ENCODE measurements around the gene SH2D7. TPM values are rescaled to one million over a fixed set of nuclear protein-coding genes. Genes with fewer than 3 reads are reported as not detected.

SH2D7 gene
- total RNA-seq, 1 experiment from 2014 or later, result not detected

- no peak for DNase-seq (ENCODE audit: low spot score)
Observed at GRCh38 chr15:78100886-78101285, 8.5 kb downstream of the SH2D7 start.

DNA sequence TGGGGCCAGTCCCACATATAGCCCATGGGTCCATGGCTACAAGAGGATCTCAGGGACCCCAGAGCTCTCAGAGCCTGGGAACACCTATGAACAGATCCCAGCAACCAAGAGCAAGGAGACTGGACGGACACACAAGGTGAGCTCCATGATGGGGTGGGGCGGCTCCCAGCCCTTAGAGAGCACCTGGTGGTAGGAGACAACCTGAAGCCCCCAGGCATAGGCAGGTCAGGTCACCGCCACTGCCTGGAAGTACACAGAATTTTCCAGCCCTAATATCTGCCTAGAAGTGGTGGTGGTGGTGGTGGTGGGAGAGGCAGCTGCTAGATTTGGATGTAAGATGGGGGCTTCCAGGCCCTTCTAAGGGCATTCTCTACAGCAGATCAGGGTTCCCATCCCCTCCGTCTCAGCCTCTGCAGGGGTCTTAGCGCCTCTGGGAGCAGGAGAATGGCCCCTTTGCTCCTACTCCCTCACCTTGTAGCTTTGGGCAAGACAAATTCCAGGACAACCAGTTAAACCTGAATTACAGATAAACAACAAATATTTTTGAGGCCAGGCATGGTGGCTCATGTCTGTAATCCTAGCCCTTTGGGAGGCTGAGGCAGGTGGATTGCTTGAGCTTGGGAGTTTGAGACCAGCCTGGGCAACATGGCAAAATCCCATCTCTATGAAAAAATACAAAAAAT, 9.2 kb downstream of the SH2D7 start:
- no peak for DNase-seq (ENCODE audit: low spot score)
- in situ Hi-C loops (cut with HindIII; ENCODE audit: low sequenced_read_pairs), result no loop called here

More at GRCh38 chr15:78100886-78101285, 8.5 kb downstream of the SH2D7 start:
- in situ Hi-C loops (cut with HindIII; ENCODE audit: low sequenced_read_pairs), result no loop called here

DNA sequence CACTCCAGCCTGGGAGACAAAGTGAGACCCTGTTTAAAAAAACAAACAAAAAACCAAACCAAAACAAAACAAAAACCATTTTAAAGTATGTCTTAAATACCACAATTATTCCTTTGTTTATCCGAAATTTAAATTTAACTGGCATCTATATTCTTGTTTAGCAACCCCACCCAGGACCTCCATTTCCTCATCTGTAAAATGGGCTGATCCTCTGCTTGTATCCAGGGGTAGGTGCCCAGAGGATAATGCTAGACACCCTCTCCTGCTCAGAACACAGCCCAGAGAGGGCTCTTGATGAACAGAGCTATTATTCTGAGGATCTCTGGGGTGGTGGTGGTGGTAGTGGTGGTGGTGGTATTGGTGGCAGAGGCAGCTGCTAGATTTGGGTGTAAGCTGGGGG, 9.8 kb downstream of the SH2D7 start:
- in situ Hi-C loops (cut with HindIII; ENCODE audit: low sequenced_read_pairs), result no loop called here
- no peak for DNase-seq (ENCODE audit: low spot score)

DNA sequence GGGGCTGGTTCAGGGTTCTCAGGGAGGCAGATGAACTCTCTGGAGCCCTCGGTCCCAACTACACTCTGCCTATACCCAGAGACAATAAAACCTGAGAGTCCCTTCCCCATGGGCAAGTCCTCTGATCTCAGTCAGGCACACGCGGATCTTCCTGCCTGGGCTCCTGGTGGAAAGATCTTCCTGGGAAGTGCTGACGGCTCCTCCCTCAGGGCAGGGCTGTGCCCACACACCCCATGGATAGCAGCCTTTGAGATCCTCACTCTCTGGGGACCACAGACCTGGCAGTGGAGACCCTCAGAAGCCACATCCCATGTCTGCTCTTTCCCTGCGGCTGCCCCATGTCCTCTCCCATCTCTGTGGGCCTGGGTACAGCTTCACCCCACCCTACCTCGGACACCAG, 10.4 kb downstream of the SH2D7 start:
- in situ Hi-C loops (cut with HindIII; ENCODE audit: low sequenced_read_pairs), result no loop called here
- no peak for DNase-seq (ENCODE audit: low spot score)

DNA sequence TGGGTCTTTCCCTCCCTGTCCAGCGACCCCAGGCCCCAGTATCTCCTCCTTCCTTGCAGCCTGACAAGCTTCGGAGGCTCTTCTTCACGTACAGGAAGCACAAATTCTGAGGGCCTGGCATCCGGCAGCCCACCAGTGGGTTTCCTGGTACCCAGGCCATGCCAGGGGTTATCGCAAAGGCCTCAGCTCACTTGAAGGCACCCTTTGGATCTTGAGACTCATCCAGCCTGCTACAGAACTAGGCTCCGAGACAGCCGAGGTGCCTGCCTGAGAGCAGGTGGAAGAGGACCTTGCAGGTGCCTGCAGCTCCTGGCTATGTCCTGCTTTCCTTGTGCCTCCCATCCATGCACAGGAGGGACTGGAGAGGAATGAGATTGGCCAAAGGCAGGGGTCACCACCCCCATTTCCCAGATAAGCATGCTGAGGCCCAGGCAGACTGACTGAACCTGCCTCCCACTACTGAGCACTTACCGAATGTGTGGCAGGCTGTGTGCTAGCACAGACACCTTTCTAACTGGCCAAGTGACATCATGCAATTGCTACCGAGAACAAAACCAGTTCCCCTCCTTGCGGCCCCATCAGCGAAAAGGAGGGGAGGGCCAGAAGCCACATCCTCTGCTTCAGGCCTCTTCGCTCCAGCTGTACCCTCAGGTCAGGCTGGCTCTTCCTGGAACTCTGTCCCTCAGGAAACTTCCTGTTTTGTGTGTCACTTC, 11.2 kb downstream of the SH2D7 start:
- in situ Hi-C loops (cut with HindIII; ENCODE audit: low sequenced_read_pairs), result no loop called here
- DNase-seq (ENCODE audit: low spot score), result no peak

DNA sequence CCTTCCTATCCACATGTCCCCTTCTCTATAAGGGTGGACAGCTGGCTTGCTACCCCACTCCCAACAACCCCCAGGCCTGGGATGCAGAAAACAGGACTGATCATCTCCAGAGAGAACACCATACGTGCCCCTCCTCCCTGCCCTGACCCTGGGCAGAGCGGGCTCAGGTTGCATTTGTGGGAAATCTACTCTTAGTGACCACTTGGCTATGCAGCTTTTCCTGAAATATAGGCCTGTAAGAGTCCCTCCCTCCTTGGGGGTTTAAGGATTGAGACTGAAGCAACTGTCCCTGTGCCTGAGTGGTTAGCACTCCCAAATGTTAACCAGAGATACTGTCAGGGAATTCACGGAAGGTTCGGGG, 11.7 kb downstream of the SH2D7 start:
- DNase-seq (ENCODE audit: low spot score), result no peak
- in situ Hi-C loops (cut with HindIII; ENCODE audit: low sequenced_read_pairs), result no loop called here

DNA sequence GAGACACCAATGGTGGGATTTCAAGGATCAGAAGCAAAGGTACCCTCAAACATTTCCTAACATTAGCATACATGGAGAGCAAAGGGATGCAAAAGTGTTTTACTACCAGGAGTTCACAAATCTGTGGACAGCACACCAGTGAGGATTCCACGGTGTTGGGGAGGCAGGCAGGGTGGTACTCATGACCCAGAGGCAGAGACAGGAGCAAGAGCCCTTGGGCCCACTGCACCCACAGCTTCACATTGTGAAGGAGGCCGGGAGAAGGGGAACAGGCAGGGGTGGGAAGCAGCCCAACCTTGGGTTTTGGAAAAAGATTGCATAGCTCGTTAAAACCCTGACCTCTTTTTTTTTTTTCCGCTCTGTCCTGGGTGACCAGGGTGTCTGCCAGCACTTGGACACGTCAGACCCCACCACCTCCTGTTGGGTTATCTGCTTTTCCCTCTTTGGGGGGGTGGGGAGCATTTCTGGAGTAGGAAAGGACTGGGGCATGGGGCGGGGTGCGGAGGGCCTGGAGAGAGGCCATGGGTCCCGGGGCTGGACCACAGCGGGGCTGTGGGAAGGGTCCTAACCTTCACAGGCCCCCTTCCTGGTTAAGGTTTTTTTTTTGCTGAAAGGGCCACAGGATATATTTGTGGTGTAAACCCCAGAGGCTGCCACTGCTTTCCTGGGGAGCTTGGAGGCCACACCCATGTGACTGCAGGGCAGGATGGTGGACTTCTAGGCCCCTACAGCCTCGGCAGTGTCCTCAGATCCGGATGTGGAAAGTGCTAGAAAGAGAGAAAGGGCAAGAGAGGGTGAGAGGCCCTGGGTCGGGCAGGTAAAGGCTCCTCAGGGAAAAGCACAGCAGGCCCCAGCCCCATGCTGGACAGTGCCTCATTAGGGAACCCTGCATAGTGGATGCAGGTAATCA, 12.5 kb downstream of the SH2D7 start:
- in situ Hi-C loops (cut with HindIII; ENCODE audit: low sequenced_read_pairs), result no loop called here
- no peak for DNase-seq (ENCODE audit: low spot score)

DNA sequence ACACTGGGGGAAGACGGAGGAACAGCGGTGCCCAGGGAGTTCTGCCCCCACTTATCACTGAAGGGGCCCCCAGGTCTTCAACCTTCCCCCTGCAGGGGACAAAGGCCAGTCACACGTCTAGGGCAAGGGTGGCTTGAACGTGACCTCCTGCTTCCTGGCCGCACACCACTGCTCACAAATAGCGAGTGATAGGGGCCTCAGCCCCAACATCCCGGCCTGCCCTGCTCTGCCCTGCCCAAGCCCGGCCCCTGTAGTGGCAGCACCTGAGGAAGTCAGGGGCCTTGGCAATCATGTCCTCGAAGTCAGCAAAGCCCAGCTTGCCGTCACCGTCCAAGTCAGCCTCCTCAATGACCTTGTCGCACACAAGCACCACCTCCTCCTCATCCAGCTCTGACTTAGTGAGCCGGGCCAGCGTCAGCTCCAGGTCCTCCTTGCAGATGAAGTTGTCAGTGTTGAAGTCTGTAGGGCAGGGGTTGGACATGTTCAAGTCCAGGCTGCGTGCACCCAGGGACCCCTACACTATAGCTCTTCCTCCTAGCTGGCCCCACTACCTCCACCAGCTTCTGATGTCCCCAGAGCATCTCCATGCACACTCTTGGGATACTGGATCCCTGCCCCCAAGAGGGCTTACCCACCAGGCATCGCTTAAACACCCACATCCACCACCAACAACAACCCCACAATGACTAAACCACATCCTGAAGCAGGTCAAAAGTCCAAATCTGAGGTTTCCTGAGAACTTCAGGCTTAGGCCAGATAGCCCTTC, 13.3 kb downstream of the SH2D7 start:
- in situ Hi-C loops (cut with HindIII; ENCODE audit: low sequenced_read_pairs), result no loop called here
- DNase-seq (ENCODE audit: low spot score), result no peak

DNA sequence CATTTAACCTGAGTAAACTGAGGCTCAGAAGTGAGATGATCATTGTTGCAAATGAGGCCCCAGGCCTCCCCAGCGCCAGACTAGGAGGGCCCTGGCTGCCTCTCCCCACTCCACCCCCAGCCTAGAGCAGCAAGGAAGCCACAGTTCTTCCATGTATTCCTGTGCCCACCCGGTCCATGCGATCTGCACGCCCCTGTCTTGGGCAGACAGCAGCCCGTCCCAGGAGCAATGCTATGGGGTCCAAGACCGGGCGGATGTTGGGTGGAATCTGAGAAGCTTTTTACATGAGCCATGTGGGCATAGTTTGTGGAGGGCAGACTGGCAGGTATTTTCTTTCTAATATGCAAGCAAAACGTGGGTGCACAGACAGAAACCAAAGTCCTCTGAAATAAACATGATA, 15.1 kb downstream of the SH2D7 start:
- no peak for DNase-seq (ENCODE audit: low spot score)
- in situ Hi-C loops (cut with HindIII; ENCODE audit: low sequenced_read_pairs), result no loop called here

- in situ Hi-C loops (cut with HindIII; ENCODE audit: low sequenced_read_pairs), result no loop called here
Observed at GRCh38 chr15:78108300-78109084, 16.1 kb downstream of the SH2D7 start.

DNA sequence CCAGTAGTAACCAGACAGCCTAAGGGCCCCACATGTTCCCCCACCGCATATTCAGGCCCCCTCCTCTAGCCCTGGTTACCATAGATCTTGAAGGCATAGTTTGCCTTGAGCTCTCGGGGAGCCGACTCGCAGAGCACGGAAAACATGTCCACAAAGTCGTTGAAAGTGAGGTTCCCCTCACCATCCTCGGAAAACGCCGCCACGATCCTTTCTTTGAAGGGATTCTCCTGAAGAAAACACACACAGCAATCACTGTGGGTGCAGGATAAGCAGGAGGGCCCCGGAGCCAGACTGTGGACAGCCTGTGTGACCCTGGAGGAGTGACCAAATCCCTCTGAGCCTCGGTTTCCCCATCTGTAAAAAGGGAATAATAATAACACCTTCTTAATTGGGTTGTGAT, 16.8 kb downstream of the SH2D7 start:
- no peak for DNase-seq (ENCODE audit: low spot score)
- in situ Hi-C loops (cut with HindIII; ENCODE audit: low sequenced_read_pairs), result no loop called here

More at GRCh38 chr15:78108300-78109084, 16.1 kb downstream of the SH2D7 start:
- DNase-seq (ENCODE audit: low spot score), result peak; percentile 76

DNA sequence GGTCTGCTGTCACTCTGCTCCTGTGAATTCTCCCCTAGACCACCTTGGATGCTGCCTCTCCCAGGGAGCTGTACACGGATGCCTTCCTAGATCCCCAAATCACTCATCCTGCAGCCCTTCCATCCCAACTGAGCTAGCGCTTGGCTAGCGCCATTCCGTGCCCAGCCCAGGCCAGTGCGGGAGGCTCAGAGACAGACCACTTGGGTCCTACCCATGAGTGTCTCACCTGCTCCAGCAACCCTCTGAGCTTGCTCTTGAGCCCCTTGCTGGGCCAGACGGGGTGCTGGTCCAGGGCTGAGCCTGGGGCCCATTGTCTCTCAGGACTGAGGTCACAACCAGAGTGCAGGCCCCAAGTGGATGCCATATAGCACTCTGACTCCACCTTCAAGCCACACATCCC, 17.7 kb downstream of the SH2D7 start:
- no peak for DNase-seq (ENCODE audit: low spot score)
- in situ Hi-C loops (cut with HindIII; ENCODE audit: low sequenced_read_pairs), result no loop called here

- DNase-seq (ENCODE audit: low spot score), result no peak
- in situ Hi-C loops (cut with HindIII; ENCODE audit: low sequenced_read_pairs), result no loop called here
Observed at GRCh38 chr15:78110916-78111475, 18.6 kb downstream of the SH2D7 start.

DNA sequence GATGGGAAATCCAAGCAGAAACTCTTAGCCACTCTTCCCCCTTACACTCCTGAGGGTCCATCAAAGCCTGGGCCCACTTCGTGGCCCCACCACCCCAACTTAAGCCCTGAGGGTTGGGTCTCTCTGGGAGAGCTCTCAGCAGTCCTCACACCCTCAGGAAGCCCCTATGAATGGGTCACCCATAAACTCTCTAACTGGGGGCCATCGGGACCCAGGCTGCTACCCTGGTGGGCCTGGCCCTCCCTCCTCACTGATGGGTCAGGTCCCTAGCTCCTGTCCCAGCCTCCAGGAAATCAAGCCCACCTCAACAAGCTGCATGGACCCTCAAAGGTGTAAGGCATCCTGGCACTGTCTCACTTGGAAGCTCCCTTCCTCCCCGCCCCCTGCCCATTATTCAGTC, 19.4 kb downstream of the SH2D7 start:
- DNase-seq (ENCODE audit: low spot score), result no peak
- in situ Hi-C loops (cut with HindIII; ENCODE audit: low sequenced_read_pairs), result no loop called here

- in situ Hi-C loops (cut with HindIII; ENCODE audit: low sequenced_read_pairs), result no loop called here
- no peak for DNase-seq (ENCODE audit: low spot score)
Observed at GRCh38 chr15:78112551-78112950, 20.2 kb downstream of the SH2D7 start.

DNA sequence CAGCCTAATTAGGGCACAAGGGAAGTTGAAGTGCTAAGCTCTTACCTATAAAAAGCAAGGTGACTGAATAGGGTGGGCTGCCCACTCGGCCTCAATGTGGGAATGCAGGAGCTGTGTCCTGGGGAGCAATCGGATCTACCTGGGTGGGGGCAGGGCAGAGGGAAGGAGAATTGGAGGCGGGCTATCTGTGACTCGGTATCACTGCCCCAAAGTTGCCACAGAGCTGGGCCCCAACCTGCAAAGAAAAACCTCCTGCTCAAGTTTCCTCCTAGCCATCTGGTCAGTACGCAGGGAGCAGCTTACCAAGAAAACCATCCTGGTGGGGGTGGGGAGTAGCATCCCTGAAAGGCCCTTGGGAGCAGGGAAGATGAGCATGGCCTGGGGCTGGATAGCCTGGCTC, 28.2 kb downstream of the SH2D7 start:
- DNase-seq (ENCODE audit: low spot score), result no peak
- in situ Hi-C loops (cut with HindIII; ENCODE audit: low sequenced_read_pairs), result no loop called here

GRCh38 chr15:78125267-78125666, 32.9 kb downstream of the SH2D7 start:
- in situ Hi-C loops (cut with HindIII; ENCODE audit: low sequenced_read_pairs), result no loop called here
- no peak for DNase-seq (ENCODE audit: low spot score)

DNA sequence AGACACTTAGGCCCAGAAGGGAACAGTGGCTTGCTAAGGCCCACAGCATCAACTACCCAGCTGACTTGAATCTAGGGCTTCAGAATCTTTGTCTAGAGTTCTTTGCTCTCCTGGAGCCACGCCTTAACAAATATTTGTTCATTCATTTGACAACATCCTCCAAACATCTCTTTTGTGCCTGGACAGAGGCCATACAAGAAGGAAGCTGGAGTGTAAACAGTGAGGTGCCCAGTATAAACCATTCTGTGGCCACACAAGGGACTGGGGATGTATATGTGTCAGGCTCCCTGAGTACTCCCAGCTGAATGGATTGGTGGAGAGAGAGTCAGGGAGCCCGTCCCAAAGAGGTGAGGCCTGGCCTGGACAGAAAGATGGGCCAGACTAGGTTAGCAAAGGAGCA, 35.5 kb downstream of the SH2D7 start:
- DNase-seq (ENCODE audit: low spot score), result no peak
- in situ Hi-C loops (cut with HindIII; ENCODE audit: low sequenced_read_pairs), result no loop called here
